SU-DHL-6 (cell line): Measurements from ENCODE around the gene DLG2.

Experiments used
- H2AFZ ChIP-seq: fragments of 200-600 bp; sonication (generic); 2 replicates; pipeline ENCODE4 v1.6.1; 2014; ENCODE audit warnings: low read depth, mild to moderate bottlenecking, moderate library complexity, mixed read lengths, antibody characterized with exemption, low read length; ENCODE audit not compliant: severe bottlenecking
- H3F3A ChIP-seq: fragments of 200-600 bp; shearing (Covaris generic); 2 replicates; pipeline ENCODE4 v1.6.0; 2016; ENCODE audit warnings: antibody characterized with exemption, mild to moderate bottlenecking; ENCODE audit not compliant: insufficient read depth
- H3K27ac ChIP-seq: fragments of 200-600 bp; sonication (generic); 2 replicates; pipeline ENCODE4 v1.5.1; 2016; ENCODE audit warnings: low read depth, mild to moderate bottlenecking, low read length, moderate library complexity, mixed read lengths
- H3K27me3 ChIP-seq: fragments of 200-600 bp; sonication (generic), shearing (Covaris generic); 2 replicates; pipeline ENCODE4 v1.6.0; 2014; ENCODE audit warnings: mild to moderate bottlenecking, low read length
- H3K36me3 ChIP-seq: fragments of 200-600 bp; sonication (generic); 2 replicates; pipeline ENCODE4 v1.6.1; 2014; ENCODE audit warnings: mild to moderate bottlenecking, low read length, mixed read lengths
- H3K4me2 ChIP-seq: fragments of 300-600, 200-600 bp; shearing (Covaris generic), sonication (generic); 2 replicates; pipeline ENCODE4 v1.6.0; 2014; ENCODE audit warnings: low read length, low read depth, mild to moderate bottlenecking; ENCODE audit not compliant: poor library complexity, severe bottlenecking
- H3K4me3 ChIP-seq: fragments of 200-600 bp; sonication (generic); 2 replicates; pipeline ENCODE4 v1.5.1; 2014; ENCODE audit warnings: antibody characterized with exemption, low read length, mild to moderate bottlenecking, mixed read lengths; ENCODE audit not compliant: insufficient read depth, poor library complexity, severe bottlenecking
- H3K79me2 ChIP-seq: fragments of 200-600 bp; sonication (generic); 2 replicates; pipeline ENCODE4 v1.6.1; 2014; ENCODE audit warnings: mild to moderate bottlenecking, low read length, moderate library complexity; ENCODE audit not compliant: insufficient read depth
- H3K9ac ChIP-seq: fragments of 200-600 bp; sonication (generic); 2 replicates; pipeline ENCODE4 v1.7.0; 2014; ENCODE audit warnings: mild to moderate bottlenecking, low read length
- H3K9me2 ChIP-seq: fragments of 200-600 bp; sonication (generic); replicated peaks from 2 replicates; pipeline ENCODE4 v1.6.1; 2014; ENCODE audit warnings: low read length; ENCODE audit not compliant: insufficient read depth
- H3K9me3 ChIP-seq: fragments of 200-600 bp; sonication (generic); 2 replicates; pipeline ENCODE4 v1.6.1; 2014; ENCODE audit warnings: low read length, mixed read lengths; ENCODE audit not compliant: insufficient read depth
- H4K20me1 ChIP-seq: fragments of 200-600 bp; sonication (generic); 2 replicates; pipeline ENCODE4 v1.6.1; 2014; ENCODE audit warnings: low read depth, mild to moderate bottlenecking, antibody characterized with exemption, low read length, moderate library complexity, mixed read lengths
- CTCF ChIP-seq: fragments of 200-600 bp; sonication (generic); IDR thresholded peaks from one replicate; pipeline ENCODE4 v1.5.1; 2017; ENCODE audit warnings: antibody characterized with exemption, mild to moderate bottlenecking, low read length, moderate library complexity; ENCODE audit not compliant: insufficient read depth, poor library complexity, severe bottlenecking
- EZH2phosphoT487 ChIP-seq: fragments of 200-600 bp; sonication (generic), shearing (Covaris generic); conservative IDR thresholded peaks from 2 replicates; pipeline ENCODE4 v1.6.1; 2018; ENCODE audit warnings: mild to moderate bottlenecking, antibody characterized with exemption, low read length, moderate library complexity, mixed read lengths

The DLG2 gene

DNA sequence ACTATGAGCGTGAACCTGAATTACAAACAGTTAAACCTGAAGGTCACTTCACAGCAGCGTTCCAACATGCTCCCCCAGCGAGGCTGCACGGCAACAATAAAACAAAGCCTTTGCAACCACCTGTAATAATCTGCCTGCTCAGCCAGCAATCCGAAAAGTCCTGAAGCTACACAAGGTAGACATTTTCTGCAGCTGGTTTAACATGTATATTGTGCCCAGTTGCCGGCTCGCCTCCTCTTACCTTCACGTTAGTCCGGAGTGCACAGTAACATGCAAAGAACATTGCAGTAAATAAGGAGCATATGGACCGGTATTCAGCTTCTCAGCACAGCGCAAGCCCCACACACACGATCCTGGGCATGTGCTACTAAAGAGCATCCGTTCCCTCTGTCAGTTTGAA is 704.3 kb downstream of the DLG2 start:
- no peaks in the 10 kb centered on the region for H3K36me3 ChIP-seq
- H3K79me2 ChIP-seq = no peaks in the 10 kb centered on the region
- no peak overlapping the region for H3K27ac ChIP-seq
- H4K20me1 ChIP-seq = no peaks in the 10 kb centered on the region
- no peaks in the 10 kb centered on the region for H3K9me2 ChIP-seq
- TF ChIP-seq EZH2phosphoT487 = no peak
- TF ChIP-seq CTCF = no peak
- no peaks in the 10 kb centered on the region for H3K27me3 ChIP-seq
- no peaks in the 10 kb centered on the region for H3F3A ChIP-seq
- no peak overlapping the region for H3K4me3 ChIP-seq
- H3K4me2 ChIP-seq = no peak overlapping the region
- H3K9ac ChIP-seq = no peak overlapping the region
- no peak overlapping the region for H2AFZ ChIP-seq
- no peaks in the 10 kb centered on the region for H3K9me3 ChIP-seq

DNA sequence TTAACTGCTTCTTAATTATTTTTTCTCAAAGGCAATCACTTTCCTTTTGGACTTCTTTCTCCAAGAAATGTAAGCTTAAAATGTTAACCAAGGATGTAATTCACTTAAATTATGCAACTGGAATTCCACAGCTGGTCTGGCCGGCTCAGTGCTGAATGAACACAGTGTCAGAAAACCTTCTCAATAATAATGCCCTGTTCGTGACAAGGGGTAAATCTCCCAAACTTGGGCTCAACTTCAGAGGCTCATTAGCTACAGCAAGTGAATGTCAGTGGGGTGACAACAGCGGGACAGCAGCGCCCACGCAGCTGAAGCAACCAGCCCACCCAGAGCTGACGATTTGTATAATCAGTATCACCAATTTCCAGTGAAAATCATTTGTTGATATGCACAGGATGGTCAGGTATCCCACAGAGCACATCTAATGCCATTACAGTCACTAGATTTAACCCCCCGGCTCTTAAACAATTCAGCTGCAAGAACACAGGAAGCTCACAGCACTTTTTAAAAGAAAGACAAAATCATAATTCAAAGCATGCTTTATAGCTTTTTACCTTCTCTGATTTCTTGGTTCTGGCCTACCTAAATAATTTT is 704.8 kb downstream of the DLG2 start:
- Histone ChIP-seq H3K9me3 (no peaks in the 10 kb centered on the region), H3K4me3 (no peak overlapping the region), H3K9ac (no peak overlapping the region), H2AFZ (no peak overlapping the region), H3K9me2 (no peaks in the 10 kb centered on the region), H3K27me3 (no peaks in the 10 kb centered on the region), H4K20me1 (no peaks in the 10 kb centered on the region), H3K36me3 (no peaks in the 10 kb centered on the region), H3K27ac (no peak overlapping the region), H3K79me2 (no peaks in the 10 kb centered on the region), H3K4me2 (no peak overlapping the region), H3F3A (no peaks in the 10 kb centered on the region)
- TF ChIP-seq EZH2phosphoT487 (no peak), CTCF (no peak)

- Histone ChIP-seq H3F3A (no peaks in the 10 kb centered on the region), H3K9ac (no peak overlapping the region), H3K36me3 (no peaks in the 10 kb centered on the region), H3K4me3 (no peak overlapping the region), H3K9me2 (no peaks in the 10 kb centered on the region), H2AFZ (no peak overlapping the region), H4K20me1 (no peaks in the 10 kb centered on the region), H3K27me3 (no peaks in the 10 kb centered on the region), H3K9me3 (no peaks in the 10 kb centered on the region), H3K27ac (no peak overlapping the region), H3K79me2 (no peaks in the 10 kb centered on the region), H3K4me2 (no peak overlapping the region)
- TF ChIP-seq EZH2phosphoT487 (no peak), CTCF (no peak)
Measured at GRCh38 chr11:84914511-84914910, 712.6 kb downstream of the DLG2 start.

DNA sequence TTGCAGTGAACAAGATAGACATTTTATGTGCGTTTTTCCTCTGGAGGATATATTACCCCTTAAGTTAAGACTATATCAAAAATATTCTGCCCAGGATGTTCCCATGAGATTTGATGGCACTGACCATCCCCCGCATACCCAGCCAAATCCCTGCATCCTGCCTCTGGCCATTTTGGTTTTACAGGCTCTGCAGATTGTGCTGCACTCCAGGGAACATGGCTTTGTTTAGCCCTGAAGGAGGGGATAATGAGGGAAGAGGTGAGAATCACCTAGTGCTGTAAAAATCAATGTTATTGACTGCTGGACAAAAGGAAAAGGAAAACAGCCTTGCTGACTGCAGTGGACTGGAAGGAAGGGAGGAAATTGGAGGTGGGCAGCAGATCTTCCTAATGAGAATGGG is 717.4 kb downstream of the DLG2 start:
- H3K9ac ChIP-seq = no peak overlapping the region
- no peak for TF ChIP-seq EZH2phosphoT487
- no peak for TF ChIP-seq CTCF
- no peaks in the 10 kb centered on the region for H4K20me1 ChIP-seq
- H3K4me2 ChIP-seq = no peak overlapping the region
- H3K4me3 ChIP-seq = no peak overlapping the region
- H3K79me2 ChIP-seq = no peaks in the 10 kb centered on the region
- no peaks in the 10 kb centered on the region for H3K27me3 ChIP-seq
- no peaks in the 10 kb centered on the region for H3K9me2 ChIP-seq
- no peaks in the 10 kb centered on the region for H3K9me3 ChIP-seq
- no peaks in the 10 kb centered on the region for H3F3A ChIP-seq
- no peak overlapping the region for H3K27ac ChIP-seq
- no peak overlapping the region for H2AFZ ChIP-seq
- H3K36me3 ChIP-seq = no peaks in the 10 kb centered on the region
